ENCODE data around the gene SHOX. TPM values are rescaled to one million over a fixed set of nuclear protein-coding genes. Genes with fewer than 3 reads are reported as not detected.
"Not testable (repeated sequence)": the region's sequence is repeated elsewhere in the genome, so short reads cannot be mapped to it uniquely, and the experiment has no call there.

Gene SHOX
- total RNA-seq, 3 donors from 2014 or later (not counting 1 experiment from before 2014, with no cell fraction given) = not detected

- TF ChIP-seq CTCF (IDR thresholded peaks at IDR 0.05) = no peak
- H3K27ac ChIP-seq (ENCODE audit: low read length) = no peak overlapping the region
- H3K4me3 ChIP-seq (ENCODE audit: low read length) = no peak overlapping the region
- Mint-ChIP-seq H3K9me3 (peaks cover 21 to 30% of the 10 kb centered on the region in 2 donors), H3K27me3 (ENCODE audit: low read depth in 2 of 2) (peaks cover 58 to 76% of the 10 kb centered on the region in 2 donors), H3K27ac (no peak overlapping the region), H3K36me3 (no peaks in the 10 kb centered on the region), H3K4me1 (peaks cover 0 to 10% of the 10 kb centered on the region in 2 donors), H3K4me3 (no peak overlapping the region)
- no peaks in the 10 kb centered on the region for H3K4me1 ChIP-seq (ENCODE audit: control insufficient read depth, insufficient read depth, low read length)
- peaks cover 4% of the 10 kb centered on the region for H3K9me3 ChIP-seq (ENCODE audit: control insufficient read depth, insufficient read depth, low read length)
- DNase-seq (no peak), ATAC-seq (no peak)
- WGBS (ENCODE audit: insufficient coverage) = 23% methylated on average over 12 of the region's 12 CpGs
- H3K27me3 ChIP-seq (ENCODE audit: control insufficient read depth, insufficient read depth, low read length) = peaks cover 10% of the 10 kb centered on the region
- intact Hi-C loops (cut with micrococcal nuclease) = no loop called here
- no peaks in the 10 kb centered on the region for H3K36me3 ChIP-seq (ENCODE audit: control insufficient read depth, insufficient read depth, low read length)
Observed at GRCh38 chrX:625137-625691, 5.4 kb upstream of the SHOX start.

GRCh38 chrX:626047-626446, 4.5 kb upstream of the SHOX start:
- H3K27ac Mint-ChIP-seq; intact Hi-C loops (cut with micrococcal nuclease); ATAC-seq; DNase-seq; H3K36me3 ChIP-seq (ENCODE audit: control insufficient read depth, insufficient read depth, low read length); H3K4me1 ChIP-seq (ENCODE audit: control insufficient read depth, insufficient read depth, low read length); H3K4me3 ChIP-seq (ENCODE audit: low read length); H3K9me3 ChIP-seq (ENCODE audit: control insufficient read depth, insufficient read depth, low read length); H3K4me3 Mint-ChIP-seq; H3K27ac ChIP-seq (ENCODE audit: low read length); H3K36me3 Mint-ChIP-seq: not testable (repeated sequence)
- H3K9me3 Mint-ChIP-seq = peaks cover 21 to 30% of the 10 kb centered on the region in 2 donors
- H3K4me1 Mint-ChIP-seq = peaks cover 0 to 10% of the 10 kb centered on the region in 2 donors
- peaks cover 12% of the 10 kb centered on the region for H3K27me3 ChIP-seq (ENCODE audit: control insufficient read depth, insufficient read depth, low read length)
- 76% methylated on average over 2 of the region's 2 CpGs for WGBS (ENCODE audit: insufficient coverage)
- peaks cover 61 to 68% of the 10 kb centered on the region in 2 donors for H3K27me3 Mint-ChIP-seq (ENCODE audit: low read depth in 2 of 2)

- TF ChIP-seq CTCF (IDR thresholded peaks at IDR 0.05) = no peak
- Histone ChIP-seq H3K9me3 (ENCODE audit: control insufficient read depth, insufficient read depth, low read length) (peaks cover 4% of the 10 kb centered on the region), H3K36me3 (ENCODE audit: control insufficient read depth, insufficient read depth, low read length) (no peaks in the 10 kb centered on the region), H3K4me3 (ENCODE audit: low read length) (no peak overlapping the region), H3K27me3 (ENCODE audit: control insufficient read depth, insufficient read depth, low read length) (peaks cover 14% of the 10 kb centered on the region), H3K27ac (ENCODE audit: low read length) (no peak overlapping the region), H3K4me1 (ENCODE audit: control insufficient read depth, insufficient read depth, low read length) (no peaks in the 10 kb centered on the region)
- Mint-ChIP-seq H3K4me1 (peaks cover 0 to 10% of the 10 kb centered on the region in 2 donors), H3K27me3 (ENCODE audit: low read depth in 2 of 2) (peaks cover 61 to 64% of the 10 kb centered on the region in 2 donors), H3K27ac (no peak overlapping the region), H3K36me3 (no peaks in the 10 kb centered on the region), H3K9me3 (peaks cover 21 to 29% of the 10 kb centered on the region in 2 donors), H3K4me3 (no peak overlapping the region)
- ATAC-seq (peak in 1 of 3 donors; percentile 25), DNase-seq (no peak)
- WGBS (ENCODE audit: insufficient coverage) = 7% methylated on average over 13 of the region's 13 CpGs
- intact Hi-C loops (cut with micrococcal nuclease) = no loop called here
Observed at GRCh38 chrX:626745-627509, 3.7 kb upstream of the SHOX start.

- H3K9me3 ChIP-seq (ENCODE audit: control insufficient read depth, insufficient read depth, low read length) = peaks cover 4% of the 10 kb centered on the region
- peaks cover 18% of the 10 kb centered on the region for H3K27me3 ChIP-seq (ENCODE audit: control insufficient read depth, insufficient read depth, low read length)
- no peak overlapping the region for H3K27ac ChIP-seq (ENCODE audit: low read length)
- Mint-ChIP-seq H3K36me3 (no peaks in the 10 kb centered on the region), H3K9me3 (peaks cover 21 to 23% of the 10 kb centered on the region in 2 donors), H3K4me1 (peaks cover 0 to 10% of the 10 kb centered on the region in 2 donors), H3K27ac (no peak overlapping the region), H3K27me3 (ENCODE audit: low read depth in 2 of 2) (peaks cover 57 to 58% of the 10 kb centered on the region in 2 donors), H3K4me3 (no peak overlapping the region)
- ATAC-seq = no peak
- no peaks in the 10 kb centered on the region for H3K4me1 ChIP-seq (ENCODE audit: control insufficient read depth, insufficient read depth, low read length)
- WGBS (ENCODE audit: insufficient coverage) = 13% methylated on average over 15 of the region's 15 CpGs
- H3K36me3 ChIP-seq (ENCODE audit: control insufficient read depth, insufficient read depth, low read length) = no peaks in the 10 kb centered on the region
- intact Hi-C loops (cut with micrococcal nuclease) = no loop called here
- no peak overlapping the region for H3K4me3 ChIP-seq (ENCODE audit: low read length)
- no peak for DNase-seq
- TF ChIP-seq CTCF (IDR thresholded peaks at IDR 0.05) = no peak
Observed at GRCh38 chrX:627510-627981, 3.0 kb upstream of the SHOX start.

All from natural killer cell (primary cell).